Gastrocnemius medialis (tissue), 4 donors: Measurements from ENCODE around the gene PHF12.

Source experiments
- POLR2A ChIP-seq, 2 donors: fragments of 450-650 bp; IDR thresholded peaks; one replicate each; pipeline ENCODE4 v1.6.1; 2017; ENCODE audit warnings: antibody characterized with exemption in 2 of 2, mild to moderate bottlenecking in 2 of 2, moderate library complexity in 2 of 2
- TF ChIP-seq, protein P1 (sequence below), 5 experiments: fragments of 450-650 bp in 3 of 5; fragments of 200-600 bp in 2 of 5; sonication (generic) in 2 of 5; IDR thresholded peaks in 4 of 5; conservative IDR thresholded peaks in 1 of 5; 1 replicate in 4 of 5; 2 replicates in 1 of 5; pipeline ENCODE4 v1.5.1; 2016 to 2019; ENCODE audit warnings: antibody characterized with exemption in 5 of 5, mild to moderate bottlenecking in 3 of 5, moderate library complexity in 3 of 5

- TF ChIP-seq POLR2A (IDR thresholded peaks at IDR 0.05): no peak
- TF ChIP-seq, protein P1, sequence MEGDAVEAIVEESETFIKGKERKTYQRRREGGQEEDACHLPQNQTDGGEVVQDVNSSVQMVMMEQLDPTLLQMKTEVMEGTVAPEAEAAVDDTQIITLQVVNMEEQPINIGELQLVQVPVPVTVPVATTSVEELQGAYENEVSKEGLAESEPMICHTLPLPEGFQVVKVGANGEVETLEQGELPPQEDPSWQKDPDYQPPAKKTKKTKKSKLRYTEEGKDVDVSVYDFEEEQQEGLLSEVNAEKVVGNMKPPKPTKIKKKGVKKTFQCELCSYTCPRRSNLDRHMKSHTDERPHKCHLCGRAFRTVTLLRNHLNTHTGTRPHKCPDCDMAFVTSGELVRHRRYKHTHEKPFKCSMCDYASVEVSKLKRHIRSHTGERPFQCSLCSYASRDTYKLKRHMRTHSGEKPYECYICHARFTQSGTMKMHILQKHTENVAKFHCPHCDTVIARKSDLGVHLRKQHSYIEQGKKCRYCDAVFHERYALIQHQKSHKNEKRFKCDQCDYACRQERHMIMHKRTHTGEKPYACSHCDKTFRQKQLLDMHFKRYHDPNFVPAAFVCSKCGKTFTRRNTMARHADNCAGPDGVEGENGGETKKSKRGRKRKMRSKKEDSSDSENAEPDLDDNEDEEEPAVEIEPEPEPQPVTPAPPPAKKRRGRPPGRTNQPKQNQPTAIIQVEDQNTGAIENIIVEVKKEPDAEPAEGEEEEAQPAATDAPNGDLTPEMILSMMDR (IDR thresholded peaks at IDR 0.05 in 4 of 5, conservative IDR thresholded peaks at IDR 0.05 in 1 of 5): no peak
Observed at GRCh38 chr17:28972437-28972836, 21.1 kb upstream of the PHF12 start.
